Gastrocnemius medialis (tissue), 4 donors: ENCODE measurements around the gene LAMC3.

Source experiments
- POLR2A ChIP-seq, 2 donors: fragments of 450-650 bp; IDR thresholded peaks; one replicate each; pipeline ENCODE4 v1.6.1; 2017; ENCODE audit warnings: antibody characterized with exemption in 2 of 2, mild to moderate bottlenecking in 2 of 2, moderate library complexity in 2 of 2
- TF ChIP-seq, protein P1 (sequence below), 5 experiments: fragments of 450-650 bp in 3 of 5; fragments of 200-600 bp in 2 of 5; sonication (generic) in 2 of 5; IDR thresholded peaks in 4 of 5; conservative IDR thresholded peaks in 1 of 5; 1 replicate in 4 of 5; 2 replicates in 1 of 5; pipeline ENCODE4 v1.5.1; 2016 to 2019; ENCODE audit warnings: antibody characterized with exemption in 5 of 5, mild to moderate bottlenecking in 3 of 5, moderate library complexity in 3 of 5

DNA sequence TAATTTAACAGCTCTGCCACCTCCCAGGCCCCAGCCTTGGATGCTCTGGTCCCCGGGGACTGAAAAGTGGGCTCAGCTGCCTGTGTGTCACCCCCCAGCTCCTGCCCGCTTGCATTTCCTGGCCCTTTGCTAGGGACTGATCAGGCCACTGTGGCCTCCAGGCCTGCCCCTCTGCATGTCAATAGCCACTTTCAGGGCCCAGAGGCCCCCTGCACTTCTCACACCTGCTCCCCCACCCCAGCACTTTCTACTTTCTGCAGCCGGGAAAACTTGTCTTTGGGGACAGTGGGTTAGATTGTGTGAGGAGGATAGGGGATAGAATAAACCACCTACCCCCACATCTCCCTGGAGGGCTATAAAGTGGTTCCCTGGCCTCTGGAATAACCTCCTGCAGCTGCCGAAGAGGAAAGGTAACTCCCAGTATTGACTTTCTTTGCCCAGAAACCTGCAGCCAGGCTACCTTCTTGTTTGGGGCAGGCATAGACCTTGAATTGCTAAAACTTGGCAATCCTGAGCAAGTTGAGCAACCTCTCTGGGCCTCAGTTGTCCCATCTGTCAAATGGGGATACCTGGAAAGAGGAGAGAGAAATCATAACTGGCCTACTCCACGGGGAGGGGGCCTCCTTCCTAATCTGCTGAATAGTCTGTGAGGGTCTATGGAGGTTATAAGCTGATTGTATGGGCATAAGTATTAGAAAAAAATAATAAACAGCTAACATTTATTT lies 95.2 kb downstream of the LAMC3 start:
- TF ChIP-seq, protein P1, sequence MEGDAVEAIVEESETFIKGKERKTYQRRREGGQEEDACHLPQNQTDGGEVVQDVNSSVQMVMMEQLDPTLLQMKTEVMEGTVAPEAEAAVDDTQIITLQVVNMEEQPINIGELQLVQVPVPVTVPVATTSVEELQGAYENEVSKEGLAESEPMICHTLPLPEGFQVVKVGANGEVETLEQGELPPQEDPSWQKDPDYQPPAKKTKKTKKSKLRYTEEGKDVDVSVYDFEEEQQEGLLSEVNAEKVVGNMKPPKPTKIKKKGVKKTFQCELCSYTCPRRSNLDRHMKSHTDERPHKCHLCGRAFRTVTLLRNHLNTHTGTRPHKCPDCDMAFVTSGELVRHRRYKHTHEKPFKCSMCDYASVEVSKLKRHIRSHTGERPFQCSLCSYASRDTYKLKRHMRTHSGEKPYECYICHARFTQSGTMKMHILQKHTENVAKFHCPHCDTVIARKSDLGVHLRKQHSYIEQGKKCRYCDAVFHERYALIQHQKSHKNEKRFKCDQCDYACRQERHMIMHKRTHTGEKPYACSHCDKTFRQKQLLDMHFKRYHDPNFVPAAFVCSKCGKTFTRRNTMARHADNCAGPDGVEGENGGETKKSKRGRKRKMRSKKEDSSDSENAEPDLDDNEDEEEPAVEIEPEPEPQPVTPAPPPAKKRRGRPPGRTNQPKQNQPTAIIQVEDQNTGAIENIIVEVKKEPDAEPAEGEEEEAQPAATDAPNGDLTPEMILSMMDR (IDR thresholded peaks at IDR 0.05 in 4 of 5, conservative IDR thresholded peaks at IDR 0.05 in 1 of 5), result no peak
- TF ChIP-seq POLR2A (IDR thresholded peaks at IDR 0.05), result no peak
